ENCODE measurements around the gene TRAPPC2. TPM values are rescaled to one million over a fixed set of nuclear protein-coding genes. Genes with fewer than 3 reads are reported as not detected.

TRAPPC2 gene
- total RNA-seq, 4 donors from 2014 or later = 12.6 to 16.1 (median 14.9) TPM

DNA sequence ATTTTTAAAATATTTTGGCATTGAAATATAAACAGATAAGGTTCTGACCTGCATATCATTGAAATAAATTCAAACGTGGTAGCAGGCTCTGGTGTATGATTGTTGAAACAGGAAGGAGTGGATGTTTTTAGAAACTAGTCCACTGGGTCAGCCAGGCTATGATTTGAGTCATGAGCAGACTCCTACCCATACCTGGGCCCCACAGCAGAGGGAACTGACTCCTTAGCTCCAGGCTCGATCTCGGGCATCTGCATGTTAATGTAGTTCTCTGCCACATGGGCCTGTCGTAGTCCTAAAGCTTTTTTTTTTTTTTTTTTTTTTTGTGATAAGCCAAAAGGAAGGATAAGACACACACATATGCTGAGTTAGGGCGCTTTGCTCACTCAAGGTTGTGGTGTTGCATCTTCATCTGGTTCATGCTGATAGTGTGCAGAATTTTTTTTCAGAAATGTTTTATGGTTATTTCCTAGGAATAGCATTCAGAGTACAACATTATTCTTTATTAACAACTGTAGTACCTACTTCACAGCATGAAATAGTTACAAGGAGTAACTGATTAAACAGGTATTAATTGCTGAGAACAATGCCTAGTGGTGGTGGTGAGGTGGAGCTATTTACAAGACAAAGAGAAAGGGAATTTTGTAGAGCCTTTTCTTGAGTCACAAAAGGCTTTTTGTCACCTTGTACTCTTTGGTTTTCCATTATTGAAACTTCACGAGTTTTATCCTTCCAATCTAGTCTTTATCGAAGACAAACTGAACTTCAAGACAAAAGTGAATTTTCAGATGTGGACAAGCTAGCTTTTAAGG, 27.4 kb upstream of the TRAPPC2 start:
- TF ChIP-seq, protein P1, sequence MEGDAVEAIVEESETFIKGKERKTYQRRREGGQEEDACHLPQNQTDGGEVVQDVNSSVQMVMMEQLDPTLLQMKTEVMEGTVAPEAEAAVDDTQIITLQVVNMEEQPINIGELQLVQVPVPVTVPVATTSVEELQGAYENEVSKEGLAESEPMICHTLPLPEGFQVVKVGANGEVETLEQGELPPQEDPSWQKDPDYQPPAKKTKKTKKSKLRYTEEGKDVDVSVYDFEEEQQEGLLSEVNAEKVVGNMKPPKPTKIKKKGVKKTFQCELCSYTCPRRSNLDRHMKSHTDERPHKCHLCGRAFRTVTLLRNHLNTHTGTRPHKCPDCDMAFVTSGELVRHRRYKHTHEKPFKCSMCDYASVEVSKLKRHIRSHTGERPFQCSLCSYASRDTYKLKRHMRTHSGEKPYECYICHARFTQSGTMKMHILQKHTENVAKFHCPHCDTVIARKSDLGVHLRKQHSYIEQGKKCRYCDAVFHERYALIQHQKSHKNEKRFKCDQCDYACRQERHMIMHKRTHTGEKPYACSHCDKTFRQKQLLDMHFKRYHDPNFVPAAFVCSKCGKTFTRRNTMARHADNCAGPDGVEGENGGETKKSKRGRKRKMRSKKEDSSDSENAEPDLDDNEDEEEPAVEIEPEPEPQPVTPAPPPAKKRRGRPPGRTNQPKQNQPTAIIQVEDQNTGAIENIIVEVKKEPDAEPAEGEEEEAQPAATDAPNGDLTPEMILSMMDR (IDR thresholded peaks at IDR 0.05) = no peak
- H3K4me3 ChIP-seq (ENCODE audit: low read depth, poor library complexity, severe bottlenecking) = no peak overlapping the region
- intact Hi-C loops (cut with DNase I; ENCODE audit: low total_unique reads) = no loop called here
- no peak for DNase-seq (ENCODE audit: low spot score in 2 of 2)
- WGBS, 2 donors = 55 to 69% methylated on average over 7 of the region's 7 CpGs

DNA sequence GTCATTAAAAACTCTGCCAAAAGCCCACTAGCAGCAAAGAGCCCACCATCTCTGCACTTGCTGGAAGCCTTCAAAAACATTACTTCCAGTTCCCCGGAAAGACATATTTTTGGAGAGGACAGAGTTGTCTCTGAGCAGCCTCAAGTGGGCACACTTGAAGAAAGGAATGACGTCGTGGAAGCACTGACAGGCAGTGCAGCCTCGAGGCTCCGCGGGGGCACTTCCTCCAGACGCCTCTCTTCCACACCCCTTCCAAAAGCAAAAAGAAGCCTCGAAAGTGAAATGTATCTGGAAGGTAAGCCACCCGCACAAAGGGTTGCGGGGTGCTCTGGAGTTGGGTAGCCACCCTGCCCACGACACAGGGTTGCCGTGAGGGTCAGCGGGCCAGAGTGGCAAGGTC, 26.0 kb upstream of the TRAPPC2 start:
- intact Hi-C loops (cut with DNase I; ENCODE audit: low total_unique reads) = no loop called here
- 61 to 83% methylated on average over 13 of the region's 13 CpGs for WGBS, 2 donors
- TF ChIP-seq POLR2A (IDR thresholded peaks at IDR 0.05) = no peak
- TF ChIP-seq, protein P1 (IDR thresholded peaks at IDR 0.05) = no peak
- no peak for DNase-seq (ENCODE audit: low spot score in 2 of 2)
- no peak overlapping the region for H3K4me3 ChIP-seq (ENCODE audit: low read depth, poor library complexity, severe bottlenecking)

DNA sequence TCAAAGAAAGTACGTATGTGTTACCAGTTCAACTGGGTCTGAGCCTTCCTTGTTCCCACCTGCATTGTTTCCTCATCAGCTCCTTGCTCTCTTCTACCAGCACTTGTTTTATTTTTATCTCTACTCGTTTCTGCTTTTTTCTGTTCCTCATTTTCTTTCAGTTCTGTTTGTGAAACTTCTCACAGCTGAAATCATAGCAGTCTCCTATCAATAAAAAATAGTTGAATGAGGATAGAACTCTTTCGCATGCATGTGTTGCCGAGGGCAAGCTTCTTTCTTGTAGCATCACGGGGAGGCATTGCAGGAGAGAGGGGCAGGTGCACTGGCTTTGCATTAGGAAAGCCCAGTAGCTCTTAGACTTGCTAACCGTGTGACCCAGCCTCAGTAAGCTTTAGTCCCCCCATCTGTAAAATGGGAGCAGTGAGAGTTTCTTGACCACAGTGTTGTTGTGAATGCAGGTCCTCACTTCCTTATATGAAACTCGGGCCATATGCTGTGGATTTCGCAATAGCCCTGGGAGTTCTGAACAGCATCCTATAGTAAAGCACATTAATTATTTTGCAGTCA, 24.8 kb upstream of the TRAPPC2 start:
- DNase-seq (ENCODE audit: low spot score in 2 of 2) = no peak
- no peak overlapping the region for H3K4me3 ChIP-seq (ENCODE audit: low read depth, poor library complexity, severe bottlenecking)
- WGBS, 2 donors = 73 to 83% methylated on average over 7 to 8 of the region's 8 CpGs
- TF ChIP-seq, protein P1 (IDR thresholded peaks at IDR 0.05) = no peak
- no peak for TF ChIP-seq POLR2A (IDR thresholded peaks at IDR 0.05)
- intact Hi-C loops (cut with DNase I; ENCODE audit: low total_unique reads) = no loop called here

DNA sequence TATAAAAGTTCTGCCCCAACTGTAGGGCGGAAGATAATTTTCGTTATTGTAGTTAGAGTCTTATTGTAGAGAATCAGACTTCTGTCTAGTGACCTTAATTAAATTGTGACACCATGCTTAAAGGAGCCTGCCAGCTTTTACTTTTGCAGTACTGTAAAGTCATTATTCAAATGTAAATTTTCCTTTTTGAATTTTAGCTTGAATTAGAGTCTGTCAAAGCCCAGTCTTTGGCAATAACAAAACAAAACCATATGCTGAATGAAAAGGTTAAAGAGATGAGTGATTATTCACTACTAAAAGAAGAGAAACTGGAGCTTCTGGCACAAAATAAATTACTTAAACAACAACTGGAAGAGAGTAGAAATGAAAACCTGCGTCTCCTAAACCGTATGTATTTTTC, 22.0 kb upstream of the TRAPPC2 start:
- WGBS, 2 donors = 89 to 93% methylated on average over 4 of the region's 4 CpGs
- no peak overlapping the region for H3K4me3 ChIP-seq (ENCODE audit: low read depth, poor library complexity, severe bottlenecking)
- intact Hi-C loops (cut with DNase I; ENCODE audit: low total_unique reads) = no loop called here
- DNase-seq (ENCODE audit: low spot score in 2 of 2) = no peak
- TF ChIP-seq, protein P1 (IDR thresholded peaks at IDR 0.05) = no peak
- TF ChIP-seq POLR2A (IDR thresholded peaks at IDR 0.05) = no peak

DNA sequence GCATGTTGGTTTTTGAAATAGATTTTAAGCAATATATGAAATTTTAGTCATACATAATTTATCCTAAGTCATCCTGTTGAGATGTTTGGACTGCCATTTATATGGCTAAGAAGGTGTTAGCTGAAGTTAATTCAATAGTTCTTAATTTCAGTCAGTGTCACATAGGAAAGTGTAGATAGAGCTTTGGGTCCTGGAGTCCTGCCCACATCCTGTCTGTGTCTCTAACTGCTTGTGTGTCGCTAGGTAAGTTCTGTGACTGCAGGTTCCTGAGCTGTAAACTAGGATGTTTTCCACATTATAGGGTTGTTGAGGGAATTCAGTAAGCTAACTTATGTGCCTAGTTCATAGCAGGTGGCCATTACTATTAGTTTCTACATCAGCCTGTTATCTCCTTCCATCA, 20.8 kb upstream of the TRAPPC2 start:
- 67 to 89% methylated on average over 1 of the region's 1 CpG for WGBS, 2 donors
- TF ChIP-seq, protein P1 (IDR thresholded peaks at IDR 0.05) = no peak
- no peak for TF ChIP-seq POLR2A (IDR thresholded peaks at IDR 0.05)
- no peak overlapping the region for H3K4me3 ChIP-seq (ENCODE audit: low read depth, poor library complexity, severe bottlenecking)
- intact Hi-C loops (cut with DNase I; ENCODE audit: low total_unique reads) = no loop called here
- no peak for DNase-seq (ENCODE audit: low spot score in 2 of 2)
